NCI-H2081 treated with DMSO at 0.1 percent for 48 hours (cell line): ENCODE results near the gene PLA1A.
"Not testable (repeated sequence)": the region's sequence is repeated elsewhere in the genome, so short reads cannot be mapped to it uniquely, and the experiment has no call there.

Experiments
- DNase-seq: peaks from one replicate; lab custom pipeline; 2025; lab: John Stamatoyannopoulos, UW

Gene PLA1A

DNA sequence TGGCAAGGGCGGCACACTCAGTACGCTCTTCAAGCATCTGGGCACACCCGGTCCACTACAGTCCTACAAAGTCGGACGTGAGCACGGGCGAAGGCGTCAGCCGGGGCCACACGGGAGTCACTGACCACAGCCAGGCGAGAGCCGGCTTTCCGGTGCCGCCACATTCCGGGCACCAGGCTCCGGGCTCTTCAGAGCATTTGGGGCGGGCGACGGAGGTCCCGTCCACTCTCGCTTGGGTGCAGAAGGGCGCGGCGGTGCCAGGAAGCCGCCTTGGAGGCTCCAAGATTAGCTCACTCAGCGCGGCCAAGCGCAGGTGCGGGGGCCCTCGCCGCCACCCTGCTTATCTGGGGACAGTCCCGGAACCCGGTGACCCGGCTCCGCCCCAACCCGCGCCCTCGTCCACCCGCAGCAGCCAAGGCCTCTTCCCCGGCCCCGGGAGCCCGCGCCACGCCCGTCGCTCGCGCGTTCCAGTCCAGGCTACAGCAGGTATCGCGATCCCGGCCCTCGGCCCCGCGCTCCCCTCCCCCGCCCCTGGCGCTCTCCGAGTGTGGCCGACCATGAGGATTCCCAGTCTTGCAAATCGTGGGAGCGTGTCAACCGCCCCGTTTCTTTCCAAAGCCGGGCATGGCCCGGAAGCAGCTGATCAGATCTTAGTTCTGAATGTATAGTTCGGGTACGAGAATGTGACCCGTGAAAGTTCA lies 18.2 kb upstream of the PLA1A start, which contains the start of gene ADPRH:
TSS of gene ADPRH (plus strand) at position 127 of the 701 bp plus-strand sequence. CDS start 2,678 bp downstream, outside the sequence.
- DNase-seq, result no peak

DNA sequence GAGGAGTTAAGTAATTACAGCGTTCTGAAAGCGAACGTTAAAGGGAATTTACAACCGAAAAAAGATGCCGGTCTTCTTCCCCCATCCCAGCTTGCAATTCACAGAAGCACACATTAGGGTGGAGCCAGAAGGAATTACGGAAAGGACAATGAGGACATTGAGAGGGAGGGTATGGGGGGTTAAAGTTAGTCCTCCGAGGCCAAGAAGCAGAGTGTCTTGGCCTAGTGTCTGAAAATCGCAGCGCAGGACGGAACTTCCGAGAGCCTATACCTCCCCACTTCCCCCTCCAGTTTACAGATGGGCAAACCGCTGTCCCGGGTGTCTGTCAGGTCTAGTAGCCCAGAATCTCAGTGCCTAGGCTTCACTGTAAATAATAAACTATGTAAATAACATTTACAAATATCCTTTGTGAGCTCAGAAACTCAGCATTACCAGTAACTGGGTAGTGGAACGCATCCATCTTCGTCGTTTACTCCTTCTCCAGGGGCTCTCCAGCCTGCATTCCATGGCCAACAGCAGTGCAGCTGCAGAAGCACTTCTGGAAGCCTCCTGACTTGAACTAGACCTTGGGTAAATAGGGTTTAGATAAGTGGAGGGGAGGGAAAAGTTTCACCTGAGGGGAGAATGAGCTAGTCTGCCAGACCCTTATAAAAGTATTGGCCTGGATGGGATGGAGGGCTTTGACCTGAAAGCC lies 17.5 kb upstream of the PLA1A start:
- no peak for DNase-seq

DNA sequence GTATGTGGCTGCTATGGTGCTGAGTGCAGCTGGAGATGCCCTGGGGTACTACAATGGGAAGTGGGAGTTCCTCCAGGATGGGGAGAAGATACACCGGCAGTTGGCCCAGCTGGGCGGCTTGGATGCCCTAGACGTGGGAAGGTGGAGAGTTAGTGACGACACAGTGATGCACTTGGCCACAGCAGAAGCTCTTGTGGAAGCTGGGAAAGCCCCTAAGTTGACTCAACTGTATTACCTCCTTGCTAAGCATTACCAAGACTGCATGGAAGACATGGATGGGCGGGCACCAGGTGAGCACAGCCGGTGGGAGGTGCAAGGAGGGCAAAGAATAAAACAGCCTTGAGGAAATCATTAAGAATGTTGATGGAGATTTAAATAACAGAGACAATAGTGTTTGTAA lies 15.5 kb upstream of the PLA1A start:
- DNase-seq, result no peak

DNA sequence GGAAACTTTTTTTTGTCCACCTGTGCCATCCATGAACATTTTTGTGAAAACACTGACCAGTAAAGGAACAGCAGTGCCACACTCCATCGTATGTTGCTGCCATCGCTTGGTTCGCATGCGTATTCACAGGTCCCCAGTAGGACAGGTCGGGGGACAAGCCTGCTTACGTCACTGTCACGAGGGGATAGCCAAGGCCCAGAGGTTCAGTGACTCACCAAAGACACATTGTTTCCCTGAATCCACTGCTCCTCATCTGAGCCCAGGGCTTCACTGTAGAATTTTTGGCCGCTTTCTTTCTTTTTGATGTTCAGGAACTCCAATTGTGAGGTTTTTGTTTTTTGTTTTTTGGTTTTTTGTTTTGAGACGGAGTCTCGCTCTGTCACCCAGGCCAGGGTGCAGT lies 12.5 kb upstream of the PLA1A start:
- DNase-seq, result no peak

DNA sequence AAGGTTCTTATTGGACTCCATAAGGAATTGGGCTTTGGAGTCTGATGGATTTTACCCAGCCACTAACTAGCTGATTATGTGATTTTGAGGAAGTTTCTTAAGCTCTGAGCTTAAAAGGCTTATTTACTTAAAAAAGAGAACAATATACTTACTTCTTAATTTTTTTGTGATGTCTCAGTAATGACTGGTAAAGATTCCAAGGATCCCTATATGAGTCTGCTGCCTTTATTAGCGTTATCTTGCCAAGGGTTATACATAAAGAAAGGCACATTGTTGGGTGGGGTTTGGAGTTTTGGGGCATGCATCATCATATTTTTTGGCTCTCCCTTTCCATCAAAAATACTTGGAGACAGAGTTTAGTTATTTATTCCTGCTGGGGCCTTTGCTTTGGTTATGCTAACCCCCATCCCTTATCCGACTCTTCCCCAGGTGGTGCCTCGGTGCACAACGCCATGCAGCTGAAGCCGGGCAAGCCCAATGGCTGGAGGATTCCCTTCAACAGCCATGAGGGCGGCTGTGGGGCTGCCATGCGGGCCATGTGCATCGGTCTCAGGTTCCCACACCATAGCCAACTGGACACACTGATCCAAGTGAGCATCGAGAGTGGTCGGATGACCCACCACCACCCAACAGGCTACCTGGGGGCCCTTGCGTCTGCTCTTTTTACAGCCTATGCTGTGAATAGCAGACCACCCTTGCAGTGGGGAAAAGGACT lies 11.7 kb upstream of the PLA1A start:
- DNase-seq, result no peak

DNA sequence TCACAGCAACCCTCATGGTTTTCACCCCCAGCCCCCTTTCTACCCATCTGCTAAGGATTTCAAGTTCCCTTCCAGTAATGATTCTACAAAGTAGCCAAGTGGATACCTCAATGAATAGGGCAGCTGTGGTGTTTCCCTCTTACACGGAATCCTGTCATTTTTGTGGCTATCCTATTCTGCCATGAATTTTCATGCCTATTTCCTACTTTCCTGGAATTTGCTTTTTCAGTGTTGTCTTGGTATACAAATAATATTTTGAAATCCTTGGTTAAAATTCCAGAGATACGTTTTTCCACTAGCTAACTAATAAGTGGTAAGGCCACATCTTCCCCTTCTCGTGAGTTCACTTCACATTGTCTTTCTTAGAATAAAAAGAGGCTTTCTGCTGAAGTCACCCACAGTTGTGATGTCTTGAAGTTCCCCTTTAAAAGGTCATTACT lies 10.9 kb upstream of the PLA1A start:
- DNase-seq, result no peak

DNA sequence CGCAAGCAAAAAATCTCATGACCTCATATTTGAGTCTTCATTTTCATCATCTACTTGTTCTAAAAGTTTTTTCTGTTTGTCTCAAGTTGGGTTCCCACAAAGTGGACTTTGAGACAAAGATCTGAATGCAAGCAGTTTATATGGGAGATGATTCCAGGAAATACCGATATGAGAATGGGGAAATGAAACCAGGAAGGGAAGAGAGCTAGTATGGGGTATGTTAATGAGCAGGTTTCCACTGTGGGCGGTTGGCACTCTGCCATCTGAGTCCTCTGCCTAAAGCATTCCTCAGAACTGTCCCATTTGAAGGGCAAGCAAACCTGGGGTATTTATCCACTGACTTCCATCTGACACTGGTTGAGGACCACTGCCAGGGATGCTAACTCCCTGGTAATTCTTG lies 9.6 kb upstream of the PLA1A start:
- no peak for DNase-seq

DNA sequence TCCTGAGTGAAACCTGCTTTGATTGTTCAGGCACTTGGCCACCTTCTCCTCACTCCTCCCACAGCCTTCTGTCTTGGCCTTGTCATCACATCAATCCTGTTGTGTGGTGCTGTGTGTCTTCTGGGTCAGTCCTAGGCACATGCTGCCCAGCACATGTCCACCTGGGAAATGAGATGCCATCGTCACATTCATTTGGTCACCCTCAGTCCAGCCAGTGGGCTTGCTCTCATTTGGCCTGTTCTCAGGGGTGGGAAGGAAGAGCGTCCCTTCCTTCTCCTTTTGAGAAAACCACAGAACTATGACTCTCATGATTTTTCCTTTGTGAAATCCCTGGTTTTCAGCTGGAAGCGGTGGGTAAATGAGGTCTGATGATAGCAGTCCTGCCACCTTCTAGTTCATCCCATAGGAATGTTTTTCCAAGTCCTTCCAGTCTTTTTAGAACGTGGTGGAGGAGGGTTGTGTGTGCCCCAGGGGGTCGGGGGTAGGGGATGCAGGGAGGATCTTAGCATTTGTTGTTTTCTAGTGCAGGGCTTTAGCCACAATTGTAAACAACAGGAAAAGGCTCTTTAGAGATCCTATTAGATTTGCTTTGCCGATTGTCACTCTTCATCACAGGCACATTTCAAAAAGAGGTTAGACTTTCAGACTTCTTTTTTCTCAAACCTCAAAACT lies 8.4 kb upstream of the PLA1A start:
- no peak for DNase-seq

DNA sequence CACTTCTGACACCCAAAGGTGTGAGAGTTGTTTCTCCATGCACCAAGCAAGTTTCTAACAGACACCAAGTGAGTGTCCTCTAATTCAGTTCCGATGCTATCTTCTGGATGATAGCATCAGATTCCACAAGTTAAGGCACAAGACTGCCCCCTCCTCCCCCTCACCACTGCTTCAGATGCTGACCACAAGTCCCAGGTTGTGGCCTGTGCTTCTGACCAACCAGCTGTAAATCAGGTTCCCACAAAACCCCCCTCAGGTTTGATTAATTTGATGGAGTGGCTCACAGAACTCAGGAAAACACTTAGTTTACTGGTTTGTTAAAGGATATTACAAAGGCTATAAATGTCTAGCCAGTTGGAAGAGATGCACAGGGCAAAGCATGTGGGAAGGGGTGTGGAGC lies 7.0 kb upstream of the PLA1A start:
- DNase-seq, result no peak

DNA sequence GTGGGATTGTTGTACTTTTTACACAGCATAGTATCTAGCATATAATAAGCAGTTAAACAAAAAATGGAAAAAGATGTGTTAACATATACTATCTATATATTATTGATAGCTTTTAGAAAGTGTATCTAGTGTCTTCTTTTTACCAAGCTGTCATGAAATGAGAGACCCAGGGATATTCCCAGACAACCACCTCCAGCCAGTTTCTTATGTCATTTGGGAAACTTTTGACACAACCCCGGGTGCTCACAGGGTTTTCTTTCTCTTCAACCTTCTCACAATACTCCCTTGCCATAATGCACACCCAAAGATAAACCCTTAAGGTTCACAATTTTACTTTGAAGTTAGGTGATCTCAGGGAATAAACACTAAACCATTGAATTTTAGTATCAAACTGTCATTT lies 4.8 kb upstream of the PLA1A start:
- DNase-seq, result no peak

DNA sequence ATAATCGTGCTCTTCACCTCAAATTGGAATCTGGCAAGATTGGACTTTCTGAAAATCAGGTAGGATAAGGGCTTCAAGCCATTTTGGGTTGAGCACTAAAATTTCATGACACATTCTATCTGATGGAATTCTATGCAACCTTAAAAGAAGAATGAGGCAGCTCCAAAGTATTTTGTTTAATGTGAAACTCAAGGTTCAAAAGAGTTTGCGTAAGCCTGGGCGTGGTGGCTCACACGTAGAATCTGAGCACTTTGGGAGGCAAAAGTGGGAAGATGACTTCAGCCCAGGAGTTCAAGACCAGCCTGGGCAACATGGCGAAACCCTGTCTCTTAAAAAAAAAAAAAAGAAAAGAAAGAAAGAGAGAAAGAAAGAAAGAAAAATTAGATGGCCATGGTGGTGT lies 3.6 kb upstream of the PLA1A start:
- DNase-seq, result no peak

DNA sequence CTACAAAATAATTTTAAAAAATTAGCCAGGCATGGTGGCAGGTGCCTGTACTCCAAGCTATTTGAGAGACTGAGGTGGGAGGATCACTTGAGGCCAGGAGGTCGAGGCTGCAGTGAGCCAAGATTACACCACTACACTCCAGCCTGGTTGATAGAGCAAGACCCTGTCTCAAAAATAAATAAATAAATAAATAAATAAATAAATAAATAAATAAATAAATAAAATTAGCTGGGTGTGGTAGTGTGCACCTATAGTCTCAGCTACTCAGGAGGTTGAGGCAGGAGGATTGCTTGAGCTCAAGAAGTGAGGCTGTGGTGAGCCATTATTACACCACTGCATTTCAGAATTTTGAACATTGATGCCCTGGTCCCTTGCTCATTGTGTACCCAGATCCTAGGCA lies 2.8 kb upstream of the PLA1A start:
- not testable (repeated sequence) for DNase-seq

DNA sequence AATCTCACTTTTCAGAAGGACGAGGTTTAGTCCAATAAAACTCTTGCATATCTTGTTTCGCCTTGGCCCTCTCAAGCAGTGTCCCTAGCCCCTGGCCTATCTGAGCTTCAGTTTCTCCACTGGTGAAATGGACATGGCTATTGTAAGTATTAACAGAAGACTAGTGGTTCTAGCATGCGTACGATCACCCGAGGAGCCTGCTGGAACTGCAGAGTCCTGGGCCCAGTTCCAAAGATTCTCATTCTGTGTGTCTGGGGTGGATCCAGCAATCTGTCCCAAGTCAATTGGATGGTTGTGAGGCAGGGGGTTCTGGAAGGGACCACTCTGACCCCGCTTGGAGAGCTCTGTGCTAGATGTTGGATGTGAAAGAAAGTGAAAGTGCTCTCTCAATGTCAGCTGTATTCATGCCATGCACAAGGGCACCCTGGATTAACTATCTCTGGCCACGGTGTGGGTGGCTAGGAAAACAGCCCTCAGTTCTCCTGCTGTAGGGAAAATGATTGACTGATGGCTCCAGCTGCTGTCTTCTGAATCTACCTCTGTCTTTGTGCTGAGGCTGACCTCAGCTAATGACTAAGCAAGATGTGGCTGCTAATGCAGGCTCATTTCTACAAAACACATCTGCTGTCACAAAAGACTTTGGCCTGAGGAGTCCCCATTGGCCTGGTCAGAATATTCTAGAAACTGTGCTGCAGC lies 1.9 kb upstream of the PLA1A start:
- DNase-seq, result no peak

DNA sequence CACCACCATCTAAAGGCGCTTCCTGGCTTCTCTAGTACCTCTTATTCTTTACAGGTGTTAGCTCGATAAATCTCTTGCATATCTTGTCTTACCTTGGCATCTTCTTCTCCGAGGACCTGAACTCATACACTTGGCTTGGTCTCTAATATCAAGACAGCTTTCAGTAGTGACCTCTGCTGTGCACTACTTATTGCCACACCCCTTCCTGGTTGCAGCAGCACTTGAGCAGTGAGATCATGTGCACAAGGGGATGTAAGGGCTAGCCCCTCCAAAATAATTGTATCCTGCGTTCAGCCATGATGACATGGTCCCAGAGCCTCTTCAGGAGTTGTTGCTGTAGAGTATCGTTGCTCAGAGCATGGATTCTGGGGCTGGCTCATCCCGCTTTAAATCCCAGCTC lies 1.3 kb upstream of the PLA1A start:
- no peak for DNase-seq

DNA sequence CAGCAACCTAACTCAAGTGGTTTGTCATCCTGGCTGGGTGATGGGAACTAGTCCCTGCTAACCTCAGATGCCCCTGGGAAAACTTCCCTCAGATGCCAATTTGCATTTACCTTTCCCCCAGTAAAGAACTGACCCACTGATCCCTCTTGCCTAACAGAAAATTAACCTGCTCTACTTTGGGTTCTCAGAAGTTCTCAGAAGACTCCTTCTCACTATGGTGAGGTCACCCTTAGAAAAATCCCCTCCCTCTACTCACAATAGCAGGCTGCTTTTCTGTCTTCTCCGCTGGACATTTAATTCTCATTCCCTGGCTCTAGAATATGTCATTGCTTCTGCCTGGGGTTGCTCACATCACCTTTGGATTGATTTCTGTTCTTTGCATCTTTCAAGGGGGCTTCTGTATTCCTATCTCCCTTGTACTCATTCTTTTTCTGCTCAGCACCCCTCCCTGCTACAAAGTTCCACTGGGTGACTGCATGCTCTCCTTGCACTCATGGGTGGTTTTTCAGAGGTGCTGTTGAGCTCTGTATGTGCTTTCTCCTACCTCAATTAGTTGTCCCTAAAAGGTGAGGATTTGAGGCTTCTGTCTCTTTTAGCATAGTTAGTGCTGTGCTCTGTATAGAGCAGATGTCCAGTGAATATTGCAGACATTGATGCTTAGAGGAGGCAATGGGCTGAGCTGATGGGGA lies 869 bp downstream of the PLA1A start:
- DNase-seq, result no peak

DNA sequence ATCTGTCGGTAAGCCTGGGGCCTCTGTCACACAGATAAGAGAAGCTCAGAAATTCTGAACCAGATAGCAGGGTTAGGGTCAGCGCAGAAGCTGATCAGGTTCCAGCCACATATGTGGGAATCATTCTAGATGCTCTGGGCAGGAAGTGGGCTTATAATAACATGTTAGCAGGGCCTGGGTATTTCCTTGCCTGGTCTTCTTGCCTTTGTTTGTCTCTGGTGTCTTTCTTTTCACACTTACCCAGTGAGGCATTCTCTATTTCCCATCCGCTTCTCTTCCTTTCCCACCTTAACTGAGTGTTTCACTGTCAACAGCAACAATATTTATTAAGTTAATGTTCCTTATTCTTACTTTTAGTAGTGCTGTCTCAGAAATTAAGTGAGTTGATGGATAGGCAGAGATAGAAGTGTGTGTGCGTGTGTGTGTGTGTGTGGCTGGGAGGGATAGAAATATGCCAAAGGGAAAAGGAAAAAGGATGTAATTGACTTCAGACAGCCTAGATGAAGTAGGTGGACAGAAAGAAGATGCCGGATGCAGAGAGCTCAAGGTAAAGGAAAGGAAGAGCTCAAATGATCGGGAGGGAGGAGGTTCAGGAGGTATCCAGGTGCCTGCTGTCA lies 2.0 kb downstream of the PLA1A start:
- DNase-seq, result no peak

DNA sequence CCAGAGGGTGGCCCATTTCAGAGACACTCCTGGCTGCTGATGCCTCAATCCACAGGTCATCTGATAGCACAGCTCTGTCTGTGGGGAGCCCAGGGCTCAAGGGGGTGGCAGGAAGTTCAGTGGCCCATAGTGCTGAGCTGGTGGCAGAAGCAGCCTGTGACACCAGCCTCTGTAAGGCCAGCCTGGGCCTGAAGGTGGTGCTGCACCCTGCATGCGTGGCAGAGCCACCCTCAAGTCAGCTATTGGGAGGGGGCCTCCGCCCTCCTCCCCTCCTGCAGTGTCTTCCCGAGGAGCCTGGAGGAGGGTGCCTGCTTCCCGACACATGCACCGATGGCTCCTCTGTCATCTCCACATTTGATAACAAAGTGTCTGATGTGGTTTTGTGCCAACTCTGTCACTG lies 3.0 kb downstream of the PLA1A start:
- no peak for DNase-seq

DNA sequence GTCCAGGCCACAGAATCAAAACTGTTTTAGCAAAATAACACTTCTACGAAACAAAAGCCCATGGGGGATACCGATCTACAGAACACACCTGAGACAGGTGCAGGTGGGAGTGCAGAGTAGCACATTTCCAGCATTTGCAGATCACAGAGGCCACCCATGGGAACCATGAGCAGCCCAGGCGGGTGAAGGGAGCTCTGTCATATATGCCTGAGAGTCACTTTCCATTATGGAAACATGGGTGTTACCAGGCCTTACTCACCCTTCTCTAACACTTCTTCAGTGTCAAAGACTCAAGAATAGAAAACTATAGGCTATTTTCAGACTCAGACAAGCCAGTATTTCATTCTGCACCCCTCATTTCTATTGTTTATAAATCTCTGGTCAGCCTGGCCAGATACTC lies 3.5 kb downstream of the PLA1A start:
- DNase-seq, result no peak

DNA sequence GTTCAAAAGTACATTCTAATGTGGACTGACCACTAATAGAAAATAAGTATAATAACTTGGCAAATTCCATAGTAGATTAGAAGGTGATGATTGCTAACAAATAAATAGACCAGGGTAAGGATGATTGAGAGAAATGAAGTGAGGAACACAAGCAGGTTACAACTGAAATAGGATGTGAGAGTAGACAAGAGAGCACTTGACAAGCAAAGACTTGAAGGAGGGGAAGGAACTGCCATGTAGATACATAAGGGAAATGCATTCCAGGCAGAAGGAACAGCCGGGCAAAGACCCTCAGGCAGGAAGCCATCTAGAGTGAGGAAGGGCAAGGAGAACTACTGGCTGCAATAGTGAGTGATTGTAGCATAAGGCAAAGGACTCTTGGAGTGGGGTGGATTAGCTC lies 5.0 kb downstream of the PLA1A start:
- no peak for DNase-seq

DNA sequence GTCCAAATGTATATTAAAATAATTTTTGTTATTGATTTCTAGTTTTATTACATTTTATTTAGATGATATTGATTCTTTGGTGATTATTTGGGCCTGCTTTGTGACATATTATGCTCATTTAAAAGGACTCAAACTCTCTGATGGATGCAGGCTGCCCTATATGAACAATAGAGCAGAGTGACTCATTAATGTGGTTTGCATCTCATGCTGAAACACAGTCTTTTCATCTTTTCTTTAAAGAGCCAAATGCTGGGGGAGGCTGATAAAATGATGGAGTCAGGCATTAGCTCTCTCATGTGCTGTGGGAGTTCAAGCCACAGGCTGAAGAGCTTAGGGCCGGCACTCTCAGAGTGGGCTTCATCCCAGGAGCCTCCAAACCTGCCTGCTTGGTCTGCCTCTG lies 7.2 kb downstream of the PLA1A start:
- DNase-seq, result no peak
